Neural progenitor cell (in vitro differentiated cells): Measurements from ENCODE around the gene RAB35. TPM values are rescaled to one million over a fixed set of nuclear protein-coding genes. Genes with fewer than 3 reads are reported as not detected.

Source experiments
- DNase-seq: peaks from one replicate; pipeline ENCODE4 v3.0.0-alpha.2; 2016; ENCODE audit warnings: low spot score
- H2AFZ ChIP-seq: fragments of 200-600 bp; sonication (generic); replicated peaks from 2 replicates; pipeline ENCODE4 v1.6.1; 2016; ENCODE audit warnings: antibody characterized with exemption
- H3F3A ChIP-seq: fragments of 200-600 bp; sonication (generic); 2 replicates; pipeline ENCODE4 v1.6.1; 2016; ENCODE audit warnings: antibody characterized with exemption, low read depth
- H3K27ac ChIP-seq: fragments of 200-600 bp; sonication (generic); 2 replicates; pipeline ENCODE4 v1.5.1; 2016; ENCODE audit warnings: mild to moderate bottlenecking
- H3K27me3 ChIP-seq: fragments of 200-600 bp; sonication (generic); 2 replicates; pipeline ENCODE4 v1.6.1; 2016; ENCODE audit warnings: mild to moderate bottlenecking, moderate library complexity
- H3K36me3 ChIP-seq: fragments of 200-600 bp; sonication (generic); 2 replicates; pipeline ENCODE4 v1.5.1; 2016
- H3K4me1 ChIP-seq: fragments of 200-600 bp; sonication (generic); 2 replicates; pipeline ENCODE4 v1.6.1; 2016; ENCODE audit warnings: mixed run types
- H3K4me2 ChIP-seq: fragments of 200-600 bp; sonication (generic); 2 replicates; pipeline ENCODE4 v1.6.1; 2016
- H3K4me3 ChIP-seq: fragments of 200-600 bp; sonication (generic); 2 replicates; pipeline ENCODE4 v1.5.1; 2016
- H3K79me2 ChIP-seq: fragments of 200-600 bp; sonication (generic); 2 replicates; pipeline ENCODE4 v1.6.1; 2016; ENCODE audit warnings: low read depth
- H3K9ac ChIP-seq: fragments of 200-600 bp; sonication (generic); 2 replicates; pipeline ENCODE4 v1.6.1; 2016
- H3K9me3 ChIP-seq: fragments of 200-600 bp; sonication (generic); 2 replicates; pipeline ENCODE4 v1.5.1; 2016; ENCODE audit warnings: low read depth
- H4K20me1 ChIP-seq: fragments of 200-600 bp; sonication (generic); 2 replicates; pipeline ENCODE4 v1.6.1; 2016; ENCODE audit warnings: low read depth
- H3K27ac Mint-ChIP-seq: 3 replicates; pipeline ENCODE4 v1.8.0; 2021; ENCODE audit warnings: mixed read lengths
- H3K27me3 Mint-ChIP-seq: 2 replicates; pipeline ENCODE4 v1.8.0; 2022; ENCODE audit warnings: low read depth, mild to moderate bottlenecking, inconsistent platforms, moderate library complexity, mixed read lengths; ENCODE audit not compliant: insufficient read depth
- H3K36me3 Mint-ChIP-seq: 3 replicates; pipeline ENCODE4 v1.8.0; 2021; ENCODE audit warnings: mixed read lengths
- H3K4me1 Mint-ChIP-seq: 3 replicates; pipeline ENCODE4 v1.8.0; 2021; ENCODE audit warnings: mixed read lengths
- H3K4me3 Mint-ChIP-seq: 3 replicates; pipeline ENCODE4 v1.8.0; 2021; ENCODE audit warnings: mild to moderate bottlenecking, moderate library complexity, mixed read lengths
- H3K9me3 Mint-ChIP-seq: 3 replicates; pipeline ENCODE4 v1.8.0; 2020; ENCODE audit warnings: mixed read lengths
- CTCF ChIP-seq: fragments of 200-600 bp; sonication (generic); IDR thresholded peaks from 2 replicates; pipeline ENCODE4 v1.5.1; 2017; ENCODE audit warnings: antibody characterized with exemption, mild to moderate bottlenecking
- EZH2 ChIP-seq: fragments of 200-600 bp; sonication (generic); IDR thresholded peaks from 2 replicates; pipeline ENCODE4 v1.6.1; 2017; ENCODE audit warnings: antibody characterized with exemption, mild to moderate bottlenecking, moderate library complexity
- EZH2phosphoT487 ChIP-seq: fragments of 200-600 bp; sonication (generic); IDR thresholded peaks from 2 replicates; pipeline ENCODE4 v1.6.1; 2017; ENCODE audit warnings: antibody characterized with exemption
- total RNA-seq: library from RNA; depleted of rRNA; stranded (reverse); fragments of >200 nt; gene quantifications from 2 replicates; pipeline ENCODE4 v1.2.3, GENCODE V29; 2015; ENCODE audit warnings: low replicate concordance

RAB35 gene
- total RNA-seq, 1 donor from 2014 or later = 17.5 TPM

- no peak overlapping the region for H3K9ac ChIP-seq
- H3K79me2 ChIP-seq = peaks cover 87% of the 10 kb centered on the region
- peaks cover 9% of the 10 kb centered on the region for H3K4me1 ChIP-seq
- H3K4me2 ChIP-seq = no peak overlapping the region
- peak overlapping the region; percentile 74 for H3K27ac Mint-ChIP-seq
- TF ChIP-seq EZH2phosphoT487 (no peak), EZH2 (no peak), CTCF (no peak)
- H3F3A ChIP-seq = no peaks in the 10 kb centered on the region
- no peaks in the 10 kb centered on the region for H3K9me3 ChIP-seq
- H3K9me3 Mint-ChIP-seq = no peaks in the 10 kb centered on the region
- no peaks in the 10 kb centered on the region for H3K27me3 ChIP-seq
- peak; percentile 16 for DNase-seq
- no peak overlapping the region for H3K4me3 ChIP-seq
- H3K4me3 Mint-ChIP-seq = no peak overlapping the region
- no peak overlapping the region for H2AFZ ChIP-seq
- H3K27me3 Mint-ChIP-seq = peaks cover 2% of the 10 kb centered on the region
- peak overlapping the region; percentile 73 for H3K27ac ChIP-seq
- H4K20me1 ChIP-seq = peaks cover 30% of the 10 kb centered on the region
- peaks cover 22% of the 10 kb centered on the region for H3K36me3 Mint-ChIP-seq
- H3K4me1 Mint-ChIP-seq = peaks cover 17% of the 10 kb centered on the region
- H3K36me3 ChIP-seq = no peaks in the 10 kb centered on the region
Measured at GRCh38 chr12:120110550-120111501, 5.7 kb downstream of the RAB35 start.

GRCh38 chr12:120109570-120110267 lies 6.8 kb downstream of the RAB35 start:
- H3K4me1 Mint-ChIP-seq = peaks cover 13% of the 10 kb centered on the region
- no peaks in the 10 kb centered on the region for H3K9me3 ChIP-seq
- H3K36me3 Mint-ChIP-seq = peaks cover 23% of the 10 kb centered on the region
- no peak for TF ChIP-seq EZH2phosphoT487
- no peak for TF ChIP-seq CTCF
- TF ChIP-seq EZH2 = no peak
- peaks cover 4% of the 10 kb centered on the region for H3K4me1 ChIP-seq
- no peak overlapping the region for H3K4me2 ChIP-seq
- no peak overlapping the region for H3K4me3 ChIP-seq
- peaks cover 23% of the 10 kb centered on the region for H4K20me1 ChIP-seq
- peaks cover 2% of the 10 kb centered on the region for H3K27me3 Mint-ChIP-seq
- H3K27ac ChIP-seq = no peak overlapping the region
- H3K4me3 Mint-ChIP-seq = no peak overlapping the region
- no peak for DNase-seq
- H3K27ac Mint-ChIP-seq = no peak overlapping the region
- no peak overlapping the region for H3K9ac ChIP-seq
- no peak overlapping the region for H2AFZ ChIP-seq
- peaks cover 6% of the 10 kb centered on the region for H3F3A ChIP-seq
- no peaks in the 10 kb centered on the region for H3K9me3 Mint-ChIP-seq
- H3K36me3 ChIP-seq = no peaks in the 10 kb centered on the region
- H3K27me3 ChIP-seq = no peaks in the 10 kb centered on the region
- peaks cover 87% of the 10 kb centered on the region for H3K79me2 ChIP-seq

- H3F3A ChIP-seq = peaks cover 6% of the 10 kb centered on the region
- H3K36me3 ChIP-seq = no peaks in the 10 kb centered on the region
- no peak overlapping the region for H3K27ac Mint-ChIP-seq
- no peak overlapping the region for H3K4me3 ChIP-seq
- H3K9me3 ChIP-seq = no peaks in the 10 kb centered on the region
- H3K4me1 Mint-ChIP-seq = peaks cover 13% of the 10 kb centered on the region
- no peak overlapping the region for H3K4me3 Mint-ChIP-seq
- TF ChIP-seq EZH2 (no peak), EZH2phosphoT487 (no peak), CTCF (no peak)
- peaks cover 3% of the 10 kb centered on the region for H3K27me3 Mint-ChIP-seq
- H3K27ac ChIP-seq = no peak overlapping the region
- H4K20me1 ChIP-seq = peaks cover 23% of the 10 kb centered on the region
- DNase-seq = no peak
- peaks cover 53% of the 10 kb centered on the region for H3K79me2 ChIP-seq
- no peak overlapping the region for H2AFZ ChIP-seq
- peaks cover 2% of the 10 kb centered on the region for H3K4me1 ChIP-seq
- no peak overlapping the region for H3K4me2 ChIP-seq
- peaks cover 19% of the 10 kb centered on the region for H3K36me3 Mint-ChIP-seq
- H3K9me3 Mint-ChIP-seq = no peaks in the 10 kb centered on the region
- no peaks in the 10 kb centered on the region for H3K27me3 ChIP-seq
- no peak overlapping the region for H3K9ac ChIP-seq
Measured at GRCh38 chr12:120106151-120106550, 10.4 kb downstream of the RAB35 start.
